Measurements from ENCODE around the gene HAPLN1. TPM values are rescaled to one million over a fixed set of nuclear protein-coding genes. Genes with fewer than 3 reads are reported as not detected.
"Not testable (repeated sequence)": the region's sequence is repeated elsewhere in the genome, so short reads cannot be mapped to it uniquely, and the experiment has no call there.

HAPLN1 gene
- polyA plus RNA-seq: not detected

DNA sequence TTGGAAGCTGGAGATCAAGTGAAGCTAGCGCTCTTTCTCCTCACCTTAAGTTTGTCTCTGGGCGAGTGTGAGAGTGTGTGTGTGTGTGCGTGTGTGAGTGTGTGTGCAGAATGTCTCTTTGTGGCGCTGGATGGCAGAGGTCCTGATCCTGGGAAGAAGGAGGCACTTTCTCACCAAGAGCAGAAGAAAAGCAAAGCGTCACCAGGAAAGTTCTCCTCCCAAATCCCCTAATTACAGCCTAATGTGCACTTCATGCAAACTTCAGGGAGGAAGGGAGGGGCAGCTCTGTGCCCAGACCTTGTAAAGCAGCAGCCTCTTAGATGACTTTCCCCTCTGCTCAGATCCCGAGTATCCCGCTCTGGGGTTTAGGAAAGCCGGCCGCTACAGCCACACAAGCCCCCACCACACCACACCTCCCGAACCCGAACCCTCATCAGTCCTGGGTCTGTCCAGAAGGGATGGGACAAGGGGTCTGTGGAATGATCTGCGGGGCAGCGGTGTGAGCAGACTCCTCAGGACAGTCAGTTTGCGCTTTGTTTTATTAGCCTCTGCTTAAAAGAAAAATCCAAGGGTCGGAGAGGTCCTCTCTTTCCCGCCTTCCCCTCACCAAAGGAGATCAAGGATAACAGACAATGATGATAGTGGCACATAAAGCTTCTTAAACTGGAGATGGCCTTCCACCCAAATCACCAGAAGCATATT lies at the start of gene HAPLN1:
Gene HAPLN1 (minus strand): TSS at position 20 of the 702 bp plus-strand sequence. CDS start 47,332 bp downstream, outside the sequence.
- WGBS, 3 donors: 36 to 50% (median 41%) methylated on average over 16 of the region's 16 CpGs
- no peak within 1 kb of the TSS for H3K27ac ChIP-seq (ENCODE audit: low read depth, low read length)

DNA sequence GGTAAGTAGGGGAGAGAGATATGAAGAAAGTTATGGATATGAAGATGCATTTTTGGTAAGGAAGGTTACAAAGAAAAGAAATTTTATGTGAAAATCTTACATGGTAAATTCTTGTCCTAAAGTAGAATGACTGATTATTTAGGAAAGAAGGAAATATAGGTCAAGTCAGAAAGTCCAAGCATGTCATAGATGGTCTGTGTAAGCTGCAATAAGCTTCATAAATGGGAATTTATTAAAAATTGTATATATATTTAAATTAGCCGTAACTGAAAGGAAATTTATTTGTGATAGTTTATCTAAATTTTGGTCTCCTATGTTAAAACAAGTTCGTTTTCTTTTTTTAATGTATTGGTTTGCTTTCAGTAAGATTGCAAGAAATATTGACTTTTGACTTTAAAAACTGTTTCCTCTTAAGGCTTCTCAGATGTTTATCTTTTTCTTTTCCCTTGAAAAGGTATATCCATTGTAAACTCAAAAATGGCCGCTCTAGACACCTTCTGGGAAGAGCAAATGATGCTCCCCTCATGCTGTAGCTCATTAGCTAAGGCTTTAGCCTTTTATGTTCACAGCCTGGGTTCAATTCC lies 46.8 kb upstream of the HAPLN1 start:
- 39 to 62% (median 60%) methylated on average over 3 of the region's 3 CpGs for WGBS, 3 donors
- H3K27ac ChIP-seq (ENCODE audit: low read depth, low read length): no peak overlapping the region

DNA sequence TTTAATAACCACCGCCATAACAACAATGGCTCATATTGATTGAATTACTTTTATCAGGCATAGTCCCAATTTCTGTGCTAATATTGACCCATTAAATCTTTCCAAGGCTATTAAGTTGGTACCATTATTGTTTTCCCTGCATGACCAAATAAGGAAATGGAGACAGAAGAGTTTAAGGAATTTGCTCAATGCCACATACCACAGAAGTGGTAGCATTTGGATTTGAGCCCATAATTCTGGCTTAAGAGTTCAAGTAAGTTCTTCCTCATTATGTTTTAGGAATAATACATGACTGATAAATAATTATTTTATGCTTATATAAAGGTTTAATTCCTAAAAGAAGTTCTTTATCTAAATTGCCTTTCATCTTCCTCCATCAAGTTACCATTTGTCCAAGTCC lies 43.4 kb upstream of the HAPLN1 start:
- no peak overlapping the region for H3K27ac ChIP-seq (ENCODE audit: low read depth, low read length)
- WGBS, 3 donors: 88 to 91% (median 89%) methylated on average over 1 of the region's 1 CpG

DNA sequence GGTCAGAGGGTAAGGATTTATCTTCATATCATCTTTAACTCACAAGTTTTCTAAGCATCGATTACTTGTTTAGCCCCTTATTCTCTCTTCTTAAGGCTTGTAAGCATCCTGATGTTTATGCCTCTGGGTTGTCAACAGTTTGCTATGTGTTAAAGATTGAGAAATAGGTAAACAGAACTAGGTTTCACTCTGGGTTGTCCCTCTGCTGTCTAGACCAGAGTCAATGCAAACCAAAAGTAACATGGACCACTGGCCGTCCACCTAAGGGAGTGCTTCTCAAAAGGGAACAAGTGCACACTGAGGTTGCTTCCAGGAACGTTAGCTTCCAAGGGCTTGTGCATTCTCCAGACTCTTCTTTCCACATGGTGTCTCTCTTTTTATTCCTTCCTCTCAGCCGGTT lies 39.9 kb upstream of the HAPLN1 start:
- 66 to 80% (median 76%) methylated on average over 4 of the region's 4 CpGs for WGBS, 3 donors
- H3K27ac ChIP-seq (ENCODE audit: low read depth, low read length): no peak overlapping the region

DNA sequence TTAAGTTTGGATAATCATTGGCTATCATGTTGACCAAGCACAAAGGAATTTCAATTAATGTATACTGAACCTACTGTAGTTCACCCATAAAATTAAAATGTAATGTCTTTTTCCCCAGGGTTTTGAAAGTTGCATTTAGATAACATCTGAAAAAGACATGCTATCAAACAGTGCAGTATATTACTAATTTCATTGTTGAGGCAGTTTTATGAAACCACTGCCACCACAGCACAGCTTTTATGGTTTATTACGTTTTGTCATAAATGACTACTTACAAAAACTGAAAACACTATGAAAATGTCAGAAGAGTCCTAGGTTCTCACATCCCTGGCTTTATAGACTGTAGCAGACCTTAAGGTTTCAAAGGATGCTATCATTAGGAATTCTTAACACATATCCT lies 32.0 kb upstream of the HAPLN1 start:
- H3K27ac ChIP-seq (ENCODE audit: low read depth, low read length): no peak overlapping the region
- 70 to 84% (median 77%) methylated on average over 1 of the region's 1 CpG for WGBS, 3 donors

DNA sequence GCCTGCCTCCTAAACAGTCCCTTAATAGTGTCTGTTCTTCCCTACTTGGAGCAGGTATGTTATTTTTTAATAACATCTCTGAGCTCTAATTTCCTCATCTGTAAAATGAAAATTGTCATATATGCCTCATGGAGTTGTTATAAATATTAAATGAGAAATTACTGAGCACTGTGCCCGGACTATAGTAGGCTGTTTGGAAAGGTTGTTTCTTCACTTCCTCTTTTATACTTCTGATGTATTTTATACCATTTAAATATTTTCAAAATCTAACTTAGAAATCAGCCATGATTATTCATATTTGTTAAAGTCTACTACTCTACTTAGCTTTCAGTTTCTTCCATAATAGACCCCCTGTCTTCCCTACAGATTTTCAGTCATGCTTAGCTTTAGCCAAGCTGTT lies 30.5 kb upstream of the HAPLN1 start:
- 0 to 28% (median 4%) methylated on average over 1 of the region's 1 CpG for WGBS, 3 donors
- H3K27ac ChIP-seq (ENCODE audit: low read depth, low read length): no peak overlapping the region

DNA sequence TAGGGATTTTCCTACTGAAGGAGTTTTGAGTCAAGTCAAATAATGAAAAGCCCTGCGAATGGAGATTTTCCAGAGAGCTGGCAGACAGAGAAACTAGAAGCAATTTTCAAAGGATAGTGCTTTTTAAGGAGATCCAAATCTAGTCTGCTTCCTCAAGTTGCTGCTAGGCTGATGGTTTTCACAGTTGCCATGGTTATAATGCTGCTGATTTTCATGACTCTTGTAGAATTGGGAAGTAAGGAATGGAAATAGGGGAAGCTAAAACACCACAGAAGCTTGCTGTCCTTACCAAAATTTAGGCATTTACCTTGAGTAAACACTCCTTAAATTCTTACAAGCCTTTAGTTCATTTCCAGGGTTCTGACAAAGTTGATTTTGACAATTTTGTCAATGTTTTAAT lies 30.1 kb upstream of the HAPLN1 start:
- 62 to 89% (median 80%) methylated on average over 1 of the region's 1 CpG for WGBS, 3 donors

DNA sequence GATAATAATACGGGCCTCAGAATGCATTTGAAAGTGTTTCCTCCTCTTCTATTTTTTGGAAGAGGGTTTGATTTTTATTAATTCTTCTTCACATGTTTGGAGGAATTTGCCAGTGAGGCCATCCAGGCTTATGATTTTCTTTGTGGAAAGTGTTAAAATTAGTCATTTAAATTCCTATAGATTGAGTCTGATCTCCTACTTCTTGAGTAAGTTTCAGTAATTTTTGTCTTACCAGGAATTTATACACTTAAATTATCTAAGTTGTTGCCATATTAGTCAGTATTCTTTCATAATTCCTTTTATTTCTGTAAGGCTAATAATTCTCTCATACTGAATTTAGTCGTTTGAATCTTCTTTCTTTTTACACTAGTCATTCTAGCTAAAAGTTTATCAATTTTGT lies 25.2 kb upstream of the HAPLN1 start:
- no peak overlapping the region for H3K27ac ChIP-seq (ENCODE audit: low read depth, low read length)
- 78 to 94% (median 92%) methylated on average over 2 of the region's 2 CpGs for WGBS, 3 donors

More for the DNA sequence above, 30.1 kb upstream of the HAPLN1 start:
- no peak overlapping the region for H3K27ac ChIP-seq (ENCODE audit: low read depth, low read length)

DNA sequence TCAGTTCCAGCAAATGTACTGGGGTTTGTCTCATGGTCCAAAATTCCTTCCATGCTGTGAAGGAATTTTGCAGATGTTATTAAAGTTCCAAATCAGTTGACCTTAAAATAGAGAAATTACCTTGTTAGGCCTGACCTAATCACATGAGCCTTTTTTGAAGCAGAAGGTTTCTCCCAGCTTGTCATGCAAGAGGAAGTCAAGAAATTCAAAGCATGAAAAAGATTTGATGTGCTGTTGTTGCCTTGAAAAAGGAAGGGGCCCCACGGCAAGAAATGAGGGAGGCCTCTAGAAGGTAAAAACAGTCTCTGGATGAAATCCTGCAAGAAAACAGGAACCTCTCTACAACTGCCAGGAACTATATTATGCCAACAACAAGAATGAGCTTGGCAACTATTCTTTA lies 24.2 kb upstream of the HAPLN1 start:
- 30 to 61% (median 35%) methylated on average over 1 of the region's 1 CpG for WGBS, 3 donors
- H3K27ac ChIP-seq (ENCODE audit: low read depth, low read length): no peak overlapping the region

DNA sequence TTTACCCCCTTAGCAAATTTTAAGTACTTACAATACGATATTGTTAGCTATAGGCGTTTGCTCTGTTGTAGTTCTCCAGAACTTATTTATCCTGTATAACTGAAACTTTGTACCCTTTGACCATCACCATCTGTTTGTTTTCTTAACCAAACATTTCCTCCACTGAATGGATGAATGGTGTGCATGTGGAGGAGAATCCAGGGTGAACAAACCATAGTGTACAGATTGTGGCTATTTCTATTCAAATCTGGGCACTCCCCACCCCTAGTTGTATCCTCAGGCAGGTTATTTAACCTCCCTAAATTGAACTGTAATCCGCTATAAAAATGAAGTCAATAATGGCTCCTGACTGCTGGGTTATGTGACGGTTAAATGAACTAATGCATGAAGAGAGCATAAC lies 21.4 kb upstream of the HAPLN1 start:
- WGBS, 3 donors: 79 to 89% (median 87%) methylated on average over 4 of the region's 4 CpGs

DNA sequence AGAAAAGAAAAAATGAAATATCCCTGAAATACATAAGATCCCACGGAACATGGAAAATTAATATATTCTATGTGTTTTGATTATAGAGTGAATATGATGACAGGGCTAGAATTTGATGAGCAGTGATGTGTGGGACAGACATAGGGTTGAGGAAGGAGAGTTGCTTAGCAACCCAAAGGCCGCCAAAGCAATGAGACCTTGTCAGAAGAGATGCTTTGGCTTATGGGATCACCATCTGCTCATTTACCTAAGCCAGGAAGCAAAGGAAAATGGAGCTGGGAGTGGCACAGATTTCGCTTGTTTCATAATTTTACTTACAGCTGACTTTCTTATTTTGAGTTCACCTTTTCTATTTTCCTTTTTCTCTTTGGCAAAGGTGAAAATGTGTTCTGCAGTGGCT lies 20.9 kb upstream of the HAPLN1 start:
- H3K27ac ChIP-seq (ENCODE audit: low read depth, low read length): no peak overlapping the region
- WGBS, 3 donors: 77 to 91% (median 90%) methylated on average over 3 of the region's 3 CpGs

More for the DNA sequence above, 21.4 kb upstream of the HAPLN1 start:
- no peak overlapping the region for H3K27ac ChIP-seq (ENCODE audit: low read depth, low read length)

DNA sequence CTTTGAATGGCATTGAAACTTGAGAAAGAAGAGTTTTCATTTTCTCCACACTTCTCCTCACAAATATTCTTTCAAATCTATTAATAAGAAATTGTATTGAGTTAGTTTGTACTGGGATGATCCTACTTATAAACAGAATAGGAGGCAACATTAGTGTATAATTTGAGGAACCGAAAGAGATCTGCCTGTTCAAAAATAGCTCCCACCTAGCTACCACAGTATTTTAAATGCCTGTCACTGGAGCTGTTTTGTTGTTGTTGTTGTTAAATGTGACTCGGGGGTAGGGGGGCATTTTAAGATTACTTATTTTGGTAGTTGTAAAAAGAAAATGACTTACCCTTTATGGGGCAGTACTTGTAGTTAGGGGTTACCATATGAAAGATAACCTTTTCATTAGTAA lies 20.1 kb upstream of the HAPLN1 start:
- H3K27ac ChIP-seq (ENCODE audit: low read depth, low read length): no peak overlapping the region
- WGBS, 3 donors: 73 to 90% (median 81%) methylated on average over 2 of the region's 2 CpGs

DNA sequence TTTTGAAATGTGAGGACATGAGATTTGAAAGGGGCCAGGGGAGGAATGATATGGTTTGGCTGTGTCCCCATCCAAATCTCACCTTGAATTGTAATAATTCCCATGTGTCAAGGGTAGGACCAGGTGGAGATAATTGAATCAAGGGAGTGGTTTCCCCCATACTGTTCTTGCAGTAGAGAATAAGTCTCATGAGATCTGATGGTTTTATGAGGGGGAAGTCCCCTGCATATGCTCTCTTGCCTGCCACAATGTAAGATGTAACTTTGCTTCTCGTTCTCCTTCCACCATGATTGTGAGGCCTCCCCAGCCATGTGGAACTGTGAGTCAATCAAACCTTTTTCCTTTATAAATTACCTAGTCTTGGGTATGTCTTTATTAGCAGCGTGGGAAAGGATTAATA lies 15.5 kb upstream of the HAPLN1 start:
- 83 to 91% (median 89%) methylated on average over 2 of the region's 2 CpGs for WGBS, 3 donors
- H3K27ac ChIP-seq (ENCODE audit: low read depth, low read length): not testable (repeated sequence)

DNA sequence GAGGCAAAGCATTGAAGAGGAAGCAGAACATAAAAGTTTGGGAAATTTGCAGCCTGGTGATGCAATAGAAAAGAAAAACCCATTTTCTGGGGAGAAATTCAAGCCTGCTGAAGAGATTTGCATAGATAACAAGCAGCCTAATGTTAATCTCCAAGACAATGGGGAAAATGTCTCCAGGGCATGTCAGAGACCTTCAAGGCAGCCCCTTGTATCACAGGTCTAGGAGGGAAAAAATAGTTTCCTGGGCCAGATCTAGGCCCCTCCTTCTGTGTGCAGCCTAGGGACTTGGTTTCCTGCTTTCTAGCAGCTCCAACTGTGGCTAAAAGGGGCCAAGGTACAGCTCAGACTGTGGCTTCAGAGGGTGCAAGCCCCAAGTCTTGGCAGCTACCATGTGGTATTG lies 14.4 kb upstream of the HAPLN1 start:
- H3K27ac ChIP-seq (ENCODE audit: low read depth, low read length): not testable (repeated sequence)

DNA sequence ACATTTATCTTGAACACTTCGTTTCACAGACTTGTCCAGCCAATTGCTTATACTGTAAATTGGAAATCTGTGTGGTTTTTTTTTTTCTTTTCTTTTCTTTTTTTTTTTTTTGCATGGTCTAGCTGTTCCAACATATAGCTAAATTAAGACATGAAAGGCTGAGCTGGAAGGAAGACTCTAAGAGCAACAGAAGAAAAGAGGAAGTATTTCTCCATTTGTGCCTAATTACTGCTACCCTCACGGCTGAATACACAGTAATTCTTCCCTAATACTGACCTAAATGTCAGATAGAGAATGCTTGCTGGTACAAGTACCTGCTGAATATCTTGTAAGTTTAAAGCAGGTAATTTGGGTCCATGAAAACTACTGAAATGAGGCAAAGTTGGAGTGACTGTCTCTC lies 11.0 kb upstream of the HAPLN1 start:
- no peak overlapping the region for H3K27ac ChIP-seq (ENCODE audit: low read depth, low read length)
- 42 to 49% (median 45%) methylated on average over 2 of the region's 2 CpGs for WGBS, 3 donors

DNA sequence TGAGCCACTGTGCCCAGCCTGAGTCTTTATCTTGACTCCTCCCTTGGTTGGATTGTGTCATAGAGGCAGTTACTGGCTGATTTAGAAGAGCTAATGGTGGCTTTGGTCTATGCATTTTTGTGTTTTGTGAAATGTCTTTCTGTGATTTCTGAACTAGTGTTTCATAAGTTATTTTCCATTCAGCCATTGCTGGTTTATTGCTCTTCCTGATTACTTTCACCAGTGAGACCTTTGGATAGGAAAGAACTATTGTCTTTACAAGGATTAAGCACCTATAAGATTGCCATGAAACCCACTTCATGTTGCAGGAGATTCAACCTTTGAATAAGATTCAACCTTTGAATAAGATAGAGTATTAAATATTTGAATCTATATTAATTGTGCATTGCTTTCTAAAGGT lies 8.7 kb upstream of the HAPLN1 start:
- no peak overlapping the region for H3K27ac ChIP-seq (ENCODE audit: low read depth, low read length)

DNA sequence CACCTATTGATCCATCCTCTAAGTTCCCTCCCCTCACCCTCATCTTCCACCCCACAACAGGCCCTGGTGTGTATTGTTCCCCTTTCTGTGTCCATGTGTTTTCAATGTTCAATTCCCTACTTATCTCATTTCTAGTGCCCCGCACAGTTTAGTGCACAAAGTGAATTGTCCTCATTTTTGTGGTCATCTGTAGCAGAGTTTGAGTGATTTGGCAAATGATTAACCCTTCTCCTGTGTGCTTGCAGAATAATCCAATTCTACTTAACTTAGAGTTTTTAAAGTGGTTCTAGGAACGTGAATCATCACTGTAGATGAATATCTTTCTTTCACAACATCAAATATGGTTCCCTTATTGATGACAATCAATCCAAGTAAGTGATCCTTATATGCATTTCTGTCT lies 6.3 kb upstream of the HAPLN1 start:
- no peak overlapping the region for H3K27ac ChIP-seq (ENCODE audit: low read depth, low read length)
- 50 to 78% (median 77%) methylated on average over 2 of the region's 2 CpGs for WGBS, 3 donors

DNA sequence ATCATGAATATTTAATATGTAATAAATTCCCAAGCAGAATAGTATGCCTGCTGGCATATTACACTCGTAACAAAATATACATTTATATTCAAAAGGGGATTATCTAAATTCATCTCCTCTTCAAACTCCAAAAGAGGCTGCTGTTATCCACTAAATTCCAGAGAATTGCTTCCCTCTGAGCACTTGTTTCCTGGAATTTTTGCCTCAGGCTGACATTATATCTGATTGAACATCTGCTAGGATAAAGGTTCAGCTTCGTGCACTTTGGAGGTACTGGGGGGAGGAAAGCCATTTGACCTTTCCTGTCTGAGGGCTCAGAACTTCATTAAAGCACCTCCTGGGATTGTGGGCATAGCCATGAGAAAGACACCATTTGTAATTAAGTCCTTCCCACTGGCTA lies 4.3 kb upstream of the HAPLN1 start:
- 53 to 64% (median 58%) methylated on average over 2 of the region's 2 CpGs for WGBS, 3 donors
- H3K27ac ChIP-seq (ENCODE audit: low read depth, low read length): no peak overlapping the region

DNA sequence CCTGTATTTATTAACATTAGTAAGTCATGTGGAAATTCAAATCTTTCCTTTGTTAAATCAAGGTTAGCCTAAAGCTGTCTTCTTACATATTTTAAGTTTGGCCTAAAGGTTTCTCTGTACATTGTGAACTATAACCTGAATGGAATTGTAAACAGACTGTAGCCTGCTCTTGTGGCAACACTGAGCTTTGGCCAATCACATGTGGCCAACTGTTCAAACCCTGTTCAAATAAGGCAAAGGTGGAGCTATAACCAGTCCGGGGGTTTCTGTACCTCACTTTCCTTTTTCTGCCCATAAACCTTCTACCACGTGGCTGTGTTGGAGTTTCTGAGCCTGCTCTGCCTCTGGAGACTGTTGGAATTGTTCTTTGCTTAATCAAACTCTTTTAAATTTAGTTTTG lies 3.3 kb upstream of the HAPLN1 start:
- 39 to 69% (median 50%) methylated on average over 2 of the region's 2 CpGs for WGBS, 3 donors
- no peak overlapping the region for H3K27ac ChIP-seq (ENCODE audit: low read depth, low read length)

DNA sequence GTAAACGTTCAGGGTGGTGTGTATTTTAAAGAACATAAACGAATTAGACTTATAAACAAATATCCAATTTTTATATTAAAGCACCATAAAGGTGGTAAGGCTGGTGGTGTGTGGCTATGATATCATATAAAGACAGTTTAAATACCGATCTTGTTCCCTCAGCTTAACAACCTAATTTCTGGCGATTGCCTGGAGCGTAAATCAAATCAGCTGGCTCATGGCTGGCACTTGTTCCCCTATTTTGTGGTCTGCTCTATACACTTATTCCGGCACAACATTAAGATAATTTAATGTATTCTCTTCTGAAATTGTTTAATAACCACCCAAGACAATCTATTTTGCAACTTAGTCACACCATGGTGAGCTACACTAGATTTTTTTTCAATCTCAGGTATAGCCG lies 2.4 kb upstream of the HAPLN1 start:
- whole genome bisulfite sequencing, 3 donors: 69 to 85% (median 72%) methylated on average over 7 of the region's 7 CpGs
- no peak overlapping the region for H3K27ac ChIP-seq (ENCODE audit: low read depth, low read length)

Measured in adipose tissue (tissue), 3 donors.